Fibroblast of skin of left quadriceps (primary cell): Measurements from ENCODE around the gene C20orf141.
A peak's percentile ranks its signal among the peaks of the same experiment; 100 is the strongest.
"Not testable (repeated sequence)": the region's sequence is repeated elsewhere in the genome, so short reads cannot be mapped to it uniquely, and the experiment has no call there.

Experiments
- DNase-seq, 2 experiments: peaks; one replicate each; pipeline ENCODE4 v3.0.0-alpha.2; 2013; ENCODE audit warnings: low read depth in 2 of 2

Gene C20orf141

DNA sequence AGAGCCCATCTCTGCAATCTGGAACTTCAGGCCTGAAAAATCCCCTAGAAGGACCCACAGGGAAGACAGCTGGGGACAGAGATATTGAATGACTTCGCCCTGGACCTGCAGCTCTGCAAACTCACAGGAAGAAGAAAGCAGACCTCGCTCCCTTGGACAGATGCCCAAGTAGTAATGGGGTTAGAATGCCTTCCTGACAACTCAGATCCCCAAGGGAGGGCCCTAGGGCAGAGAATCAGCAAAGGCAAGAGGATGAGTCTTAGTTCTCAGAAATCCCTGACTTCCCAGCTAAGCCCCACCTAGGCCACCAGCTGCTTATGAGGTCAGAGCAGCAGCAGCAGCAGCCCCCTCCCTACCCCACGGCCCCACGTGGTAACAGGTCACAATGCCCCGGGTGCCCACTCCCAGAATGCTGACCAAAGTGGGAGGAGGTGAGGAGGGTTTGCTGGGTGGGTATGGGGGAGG, at the start of gene C20orf141:
C20orf141 (plus strand) TSS at position 401 of the 465 bp plus-strand sequence. CDS start 198 bp downstream, outside the sequence.
- peak; percentile 99 for DNase-seq

DNA sequence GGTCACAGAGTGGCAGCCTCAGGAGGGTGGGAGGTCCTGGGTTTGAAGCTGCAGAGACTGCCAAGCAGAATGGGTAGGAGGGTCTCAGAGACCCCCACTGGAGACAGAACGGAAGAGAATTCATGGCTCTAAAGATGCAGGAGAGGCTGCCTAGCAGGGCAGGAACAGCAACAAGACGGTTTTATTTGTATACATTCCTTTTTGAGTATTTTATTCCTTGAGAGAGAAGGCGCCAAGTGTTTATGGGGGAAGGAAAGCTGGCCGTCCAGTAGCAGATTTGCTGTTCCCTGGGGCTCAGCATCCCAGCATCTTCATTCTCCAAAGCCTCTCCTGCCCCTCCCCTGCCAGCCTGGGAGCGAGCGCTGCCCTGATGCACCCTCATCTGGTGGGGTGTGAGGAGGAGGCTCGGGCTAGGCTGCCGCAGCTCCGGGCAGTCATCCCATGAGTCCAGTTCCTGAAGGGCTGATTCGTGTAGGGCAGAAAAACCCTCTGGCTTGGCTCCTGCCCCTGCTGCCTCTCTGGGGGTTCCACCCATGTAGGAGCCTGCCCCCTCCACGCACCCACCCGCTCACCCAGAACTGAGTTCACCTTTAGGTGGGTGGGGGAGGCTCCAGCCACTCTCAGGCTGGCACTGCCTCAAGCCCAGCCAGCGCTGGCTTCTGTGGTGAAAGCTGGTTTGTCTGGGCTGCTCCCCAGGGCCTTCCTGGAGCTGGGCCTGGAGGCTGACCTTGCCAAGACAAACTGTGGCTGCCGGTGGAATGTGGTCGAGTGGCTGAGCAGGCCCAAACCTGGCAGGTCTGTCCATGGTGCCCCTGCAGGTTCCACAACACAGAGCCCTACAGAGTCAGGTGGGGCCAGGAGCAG, 46.8 kb upstream of the C20orf141 start:
- no peak for DNase-seq

DNA sequence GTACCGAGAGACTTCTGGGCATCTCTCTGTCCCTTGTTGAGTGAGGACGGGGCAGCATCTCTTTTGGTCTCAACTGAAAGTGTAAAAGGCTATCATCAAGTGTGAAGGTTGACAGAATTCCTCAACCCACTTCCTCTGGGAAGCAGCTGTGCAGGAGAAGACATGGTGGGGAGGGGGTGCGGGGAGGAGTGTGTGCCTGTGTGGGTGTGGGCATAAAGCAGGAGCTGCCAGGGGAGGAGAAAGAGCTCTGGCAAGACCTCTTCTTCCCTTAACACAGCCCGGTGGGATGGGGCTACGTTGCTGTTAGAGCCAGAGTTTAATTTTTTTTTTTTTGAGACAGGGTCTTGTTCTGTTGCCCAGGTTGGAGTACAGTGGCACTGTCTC, 46.2 kb upstream of the C20orf141 start:
- no peak for DNase-seq

DNA sequence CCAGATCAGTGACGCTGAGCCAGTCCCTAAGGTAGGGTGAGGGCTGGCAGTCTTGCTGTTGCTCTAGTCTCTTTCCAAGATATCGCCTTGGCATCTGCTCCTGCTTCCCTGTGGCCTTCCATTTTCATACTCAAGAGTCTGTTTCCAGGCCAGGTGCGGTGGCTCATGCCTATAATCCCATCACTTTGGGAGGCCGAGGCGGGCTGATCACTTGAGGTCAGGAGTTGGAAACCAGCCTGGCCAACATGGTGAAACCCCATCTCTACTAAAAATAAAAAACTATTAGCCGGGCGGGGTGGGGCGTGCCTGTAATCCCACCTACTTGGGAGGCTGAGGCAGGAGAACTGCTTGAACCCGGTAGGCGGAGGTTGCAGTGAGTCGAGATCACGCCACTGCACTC, 44.7 kb upstream of the C20orf141 start:
- DNase-seq, result not testable (repeated sequence)

GRCh38 chr20:2771631-2772080, 43.1 kb upstream of the C20orf141 start:
- no peak for DNase-seq

DNA sequence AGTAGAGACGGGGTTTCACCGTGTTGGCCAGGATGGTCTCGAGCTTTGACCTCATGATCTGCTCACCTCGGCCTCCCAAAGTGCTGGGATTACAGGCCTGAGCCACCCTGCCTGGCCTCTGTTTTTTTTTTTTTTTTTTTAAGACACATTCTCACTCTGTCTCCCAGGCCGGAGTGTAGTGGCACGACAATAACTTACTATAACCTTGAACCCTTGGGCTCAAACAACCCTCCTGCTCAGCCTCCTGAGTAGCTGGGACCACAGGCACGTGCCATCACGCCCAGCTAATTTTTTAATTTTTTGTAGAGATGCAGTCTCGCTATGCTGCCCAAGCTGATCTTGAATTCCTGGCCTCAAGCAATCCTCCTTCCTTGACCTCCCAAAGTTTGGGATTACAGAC, 41.0 kb upstream of the C20orf141 start:
- DNase-seq, result no peak

DNA sequence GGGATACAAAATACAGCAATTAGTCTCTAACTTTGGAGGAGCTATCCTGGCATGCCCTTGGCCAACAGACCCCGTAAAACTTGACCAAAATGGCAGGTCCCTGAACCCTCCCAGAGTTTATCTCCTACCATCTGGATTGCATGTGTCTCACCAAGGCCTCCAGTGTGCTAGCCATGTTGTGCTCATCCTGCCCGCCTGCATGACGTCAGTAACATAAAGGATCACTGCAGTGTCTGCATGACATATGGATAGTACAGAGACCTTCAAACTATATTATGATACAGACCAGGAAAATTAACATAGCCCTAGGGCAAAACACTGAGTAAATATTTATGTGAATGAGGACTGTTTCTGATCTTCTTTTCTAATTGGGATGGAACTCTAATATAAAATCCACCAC, 39.6 kb upstream of the C20orf141 start:
- no peak for DNase-seq

GRCh38 chr20:2778602-2779321, 36.0 kb upstream of the C20orf141 start:
- no peak for DNase-seq

- DNase-seq, result no peak
Observed at GRCh38 chr20:2780948-2781347, 33.8 kb upstream of the C20orf141 start.

GRCh38 chr20:2783908-2784566, 30.8 kb upstream of the C20orf141 start:
- DNase-seq, result no peak

DNA sequence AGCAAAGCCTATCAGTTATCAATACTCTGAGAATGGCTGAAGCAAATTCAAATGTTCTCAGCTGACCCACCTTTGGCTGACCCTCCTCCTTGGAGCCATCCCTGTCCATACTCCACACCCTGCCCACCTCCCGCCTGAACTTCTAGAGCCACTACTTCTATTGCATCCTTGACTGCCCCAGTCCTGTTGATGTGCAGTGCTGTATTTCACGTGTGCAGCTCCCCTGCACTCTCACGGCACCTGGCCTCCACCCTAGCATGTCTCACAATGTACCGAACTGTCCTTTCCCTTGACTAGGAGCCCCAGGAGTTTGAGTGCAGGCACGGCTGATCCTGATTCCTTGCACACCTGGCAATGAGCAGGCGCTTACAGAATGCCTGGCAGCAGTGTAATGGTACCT, 21.3 kb upstream of the C20orf141 start:
- no peak for DNase-seq

DNA sequence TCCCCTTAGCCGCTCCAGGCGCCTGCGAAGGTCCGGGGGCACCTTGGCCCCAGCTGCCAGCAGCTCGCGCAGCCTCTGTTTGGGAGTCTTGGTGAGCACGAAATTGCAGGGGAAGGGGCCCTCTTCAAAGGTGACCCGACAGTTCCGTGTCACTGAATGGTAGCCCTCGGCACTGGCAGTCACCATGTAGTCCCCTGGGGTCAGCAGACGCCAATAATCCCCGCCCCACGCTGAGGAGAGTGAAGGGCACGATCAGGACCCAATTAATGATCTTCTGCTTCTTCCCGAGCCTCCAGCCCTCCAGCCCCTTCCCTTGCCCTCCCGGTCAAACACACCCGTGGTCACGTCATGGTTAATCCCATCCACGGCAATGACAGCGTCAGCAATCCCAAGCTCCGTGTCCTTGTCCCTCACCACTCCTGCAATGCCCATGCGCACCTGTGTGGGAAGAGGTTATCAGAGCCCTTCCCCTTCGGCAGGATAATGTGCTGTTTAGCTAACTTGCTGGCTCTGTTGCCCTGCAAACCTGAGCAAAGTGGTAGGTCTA, 20.5 kb upstream of the C20orf141 start:
- no peak for DNase-seq

DNA sequence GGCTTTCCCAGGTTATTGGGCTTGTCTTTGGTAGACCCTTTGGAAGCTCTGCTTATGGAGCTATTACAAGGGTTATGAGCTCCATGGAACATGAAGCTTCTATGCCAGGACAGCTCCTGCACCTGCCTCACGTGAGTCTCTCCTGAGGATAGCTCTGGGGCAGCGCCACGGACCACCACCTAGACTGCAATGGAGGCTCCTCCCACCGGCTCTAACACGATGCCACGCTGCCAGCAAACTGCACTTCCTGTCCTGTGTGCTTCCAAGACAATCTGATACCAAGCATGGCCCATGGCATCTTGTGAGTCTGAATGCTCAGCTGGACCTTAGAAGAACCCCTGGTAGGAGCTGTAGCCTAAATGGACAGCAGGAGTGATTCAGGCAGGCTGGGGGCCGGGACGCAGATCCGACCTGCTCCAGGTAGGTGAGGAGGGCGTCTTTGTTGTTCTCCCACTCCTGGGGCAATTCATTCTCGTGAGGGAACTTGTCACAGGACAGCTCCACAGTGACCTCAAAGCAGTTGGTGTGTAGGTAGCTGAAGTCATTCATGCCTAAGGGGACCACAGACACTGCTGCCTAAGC, 19.8 kb upstream of the C20orf141 start:
- no peak for DNase-seq

GRCh38 chr20:2795451-2795850, 19.3 kb upstream of the C20orf141 start:
- no peak for DNase-seq

DNA sequence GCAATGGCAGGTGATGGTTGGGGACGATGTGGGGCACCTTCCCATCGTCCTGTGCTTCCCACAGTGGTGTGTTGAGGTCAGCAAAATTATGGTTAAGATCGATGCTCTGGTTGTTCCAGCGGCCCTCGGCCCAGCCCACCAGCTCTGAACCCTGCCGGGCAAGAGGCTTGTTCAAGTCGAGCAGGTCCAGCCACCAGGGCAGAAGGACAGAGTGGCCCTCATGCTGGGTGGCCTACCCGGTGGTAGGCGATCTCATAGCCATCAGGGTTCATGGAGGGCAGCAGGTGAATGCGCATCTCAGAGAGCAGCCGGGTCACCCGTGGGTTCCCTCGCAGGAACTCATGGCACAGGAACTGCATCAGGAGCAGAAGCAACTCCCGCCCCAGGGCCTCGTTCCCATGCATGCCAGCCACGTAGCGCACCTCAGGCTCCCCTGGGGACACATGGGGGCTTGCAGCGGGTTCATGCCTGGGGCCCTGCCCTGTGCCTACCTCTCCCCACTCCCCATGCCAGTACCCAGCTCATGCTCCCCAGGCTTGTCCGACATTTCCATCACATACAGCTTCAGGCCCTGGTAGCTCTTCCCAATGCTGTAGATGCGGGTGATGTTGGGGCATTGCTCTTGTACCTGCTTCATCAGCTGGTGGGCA, 18.7 kb upstream of the C20orf141 start:
- no peak for DNase-seq

GRCh38 chr20:2797136-2797983, 17.4 kb upstream of the C20orf141 start:
- no peak for DNase-seq

GRCh38 chr20:2798095-2798805, 16.5 kb upstream of the C20orf141 start:
- DNase-seq, result no peak

- no peak for DNase-seq
Observed at GRCh38 chr20:2798814-2799213, 16.0 kb upstream of the C20orf141 start.

DNA sequence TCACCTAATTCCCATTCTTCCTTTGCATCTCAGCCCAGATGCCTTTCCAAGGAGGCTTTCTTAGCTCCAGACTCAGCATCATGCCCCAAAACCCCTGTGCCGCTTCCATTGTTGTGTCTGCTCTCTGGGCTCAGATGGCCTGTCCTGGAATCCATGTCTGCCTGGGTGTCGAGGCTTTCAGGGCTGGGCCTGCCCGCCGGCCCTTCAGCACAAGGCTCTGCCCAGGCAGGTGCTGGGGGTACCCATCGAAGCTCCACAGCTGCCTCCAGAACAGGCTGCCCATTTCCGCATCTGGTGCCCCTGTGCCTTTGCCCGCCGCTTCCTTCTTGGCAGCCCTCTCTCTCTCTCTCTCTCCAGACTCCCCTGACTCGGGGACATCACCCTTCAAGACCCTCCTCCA, 15.5 kb upstream of the C20orf141 start:
- no peak for DNase-seq
